ENCODE results near the gene FAM107B.

- TF ChIP-seq ZC3H10 (CRISPR knock-in tag; IDR thresholded peaks at IDR 0.05) (no peak), POU6F1 (CRISPR knock-in tag; IDR thresholded peaks at IDR 0.05; ENCODE audit: borderline replicate concordance, low read depth) (no peak)
Observed at GRCh38 chr10:14474656-14475055, 300.0 kb downstream of the FAM107B start.

Data from SK-N-SH treated with all-trans-retinoic acid at 6 μM for 48 hours (cell line).